Medulla oblongata (tissue), 1 donor: ENCODE measurements around the gene TSPAN5.

ENCODE experiments used
- DNase-seq: peaks from one replicate; pipeline ENCODE4 v3.0.0-alpha.2; 2015; ENCODE audit errors: extremely low spot score

Gene TSPAN5

DNA sequence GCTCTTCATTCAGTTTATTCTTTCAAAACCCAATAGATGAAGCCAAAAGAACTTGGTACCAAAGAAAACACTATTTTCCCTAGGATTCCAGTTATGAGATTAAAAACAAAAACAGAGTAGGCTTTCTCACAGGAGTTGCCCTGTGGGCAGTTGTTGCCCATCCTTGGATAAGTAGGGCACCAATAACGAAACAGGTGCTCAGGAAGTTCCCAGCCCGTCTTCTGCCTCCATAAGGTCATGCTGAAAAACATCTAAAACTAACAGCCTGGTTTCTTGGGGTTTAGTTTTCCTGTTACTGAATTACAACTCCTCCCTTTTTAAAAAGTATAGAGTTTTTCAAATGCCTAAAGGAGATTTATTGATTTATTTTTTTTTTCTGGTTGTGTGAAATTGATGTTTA lies 14.7 kb downstream of the TSPAN5 start:
- DNase-seq: no peak

DNA sequence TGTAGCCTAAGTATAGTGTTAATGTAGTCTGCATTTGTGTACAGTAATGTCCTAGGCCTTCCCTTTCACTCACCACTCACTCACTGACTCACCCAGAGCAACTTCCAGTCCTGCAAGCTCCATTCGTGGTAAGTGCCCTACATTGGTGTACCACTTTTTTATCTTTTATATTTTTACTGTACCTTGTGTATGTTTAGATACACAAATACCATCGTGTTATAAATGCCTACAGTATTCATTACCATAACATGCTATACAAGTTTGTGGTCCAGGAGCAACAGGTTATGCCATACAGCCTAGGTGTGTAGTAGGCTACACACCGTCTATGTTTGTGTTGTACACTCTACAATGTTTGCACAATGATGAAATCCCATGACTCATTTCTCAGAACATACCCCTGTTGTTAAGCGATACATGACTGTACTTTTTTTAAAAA lies 15.4 kb downstream of the TSPAN5 start:
- no peak for DNase-seq

DNA sequence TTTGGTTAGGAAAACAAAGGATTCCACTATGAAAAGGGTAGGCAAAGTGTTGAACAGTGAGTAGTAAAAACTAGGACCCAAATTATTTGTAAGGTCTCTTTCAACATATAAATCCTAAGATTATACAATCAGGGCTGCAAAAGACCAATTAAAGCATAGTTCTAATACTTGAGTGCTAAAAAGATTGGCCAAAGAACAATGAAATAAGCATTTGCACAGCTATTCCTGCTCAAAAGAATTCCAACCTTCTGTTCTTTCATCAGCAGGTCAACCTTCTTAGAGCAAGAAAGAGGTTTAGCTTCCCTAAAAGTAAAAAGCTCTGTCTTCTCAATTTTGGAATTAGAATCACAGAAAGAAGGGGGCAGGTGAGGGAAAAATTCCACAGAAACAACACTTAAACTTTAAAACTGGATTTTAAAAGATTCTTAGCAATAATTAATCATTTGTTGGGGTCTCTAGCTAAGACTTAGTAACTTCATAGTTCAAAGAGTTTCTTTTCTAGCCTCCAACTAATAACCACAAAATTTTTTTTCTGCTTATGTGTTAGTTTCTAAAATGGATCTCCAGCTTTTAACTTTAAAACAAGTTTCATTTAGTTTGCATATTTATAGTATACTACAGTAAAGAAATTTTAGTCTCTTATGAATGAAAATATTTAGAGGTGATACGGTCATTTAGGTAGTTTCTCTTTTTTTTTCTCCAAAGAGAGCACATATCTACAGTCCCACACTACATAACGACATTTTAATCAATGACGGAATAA lies 16.3 kb downstream of the TSPAN5 start:
- no peak for DNase-seq

DNA sequence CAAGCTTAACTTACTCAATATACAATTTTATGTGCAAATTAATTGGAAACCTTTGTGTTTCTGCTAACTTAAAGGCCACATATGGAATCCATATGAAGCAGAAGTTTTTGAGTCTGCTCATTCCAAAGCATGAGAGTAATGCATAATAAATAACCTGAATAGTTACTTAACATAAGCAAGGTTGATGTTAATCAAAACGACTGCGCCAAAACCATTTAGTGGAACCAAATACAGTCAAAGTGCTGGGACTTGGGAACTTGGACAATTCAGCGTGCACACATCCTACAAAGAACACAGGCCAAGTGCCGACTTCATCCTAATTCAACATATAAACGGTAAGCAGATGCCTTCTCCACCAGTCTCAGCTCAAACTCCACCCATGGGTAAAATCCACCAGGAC lies 17.0 kb downstream of the TSPAN5 start:
- no peak for DNase-seq

DNA sequence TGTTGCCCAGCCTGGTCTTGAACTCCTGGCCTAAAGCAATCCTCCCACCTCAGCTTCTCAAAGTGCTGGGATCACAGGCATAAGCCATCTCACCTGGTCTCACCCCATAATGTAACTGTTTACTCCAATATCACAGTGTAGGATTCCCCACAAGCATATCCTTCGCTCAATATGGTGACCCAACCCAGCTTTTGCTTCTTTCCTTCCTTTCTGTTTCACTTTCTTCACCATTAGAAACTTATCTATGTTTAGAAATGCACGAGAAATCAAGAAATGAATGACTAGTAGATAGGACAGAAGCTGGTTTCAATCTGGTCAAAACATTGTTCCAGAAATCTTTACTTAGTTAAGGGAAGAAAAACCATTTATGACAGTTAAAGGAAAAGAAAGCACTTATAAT lies 18.9 kb downstream of the TSPAN5 start:
- no peak for DNase-seq

DNA sequence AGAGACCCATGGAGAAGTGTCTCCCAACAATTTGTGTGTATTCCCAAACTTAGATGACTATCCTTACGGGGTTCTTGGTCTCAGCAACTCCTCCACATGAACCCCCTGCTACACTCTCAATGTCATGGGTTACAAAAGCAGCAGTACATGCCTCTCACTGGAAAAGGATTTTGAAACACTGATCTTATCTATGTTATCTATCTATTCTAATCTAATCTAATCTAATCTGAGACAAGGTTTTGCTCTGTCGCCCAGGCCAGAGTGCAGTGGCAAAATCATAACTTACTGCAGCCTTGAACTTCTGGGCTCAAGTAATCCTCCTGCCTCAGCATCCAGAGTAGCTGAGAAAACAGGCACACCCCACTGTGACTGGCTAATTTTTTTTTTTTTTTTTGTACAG lies 19.3 kb downstream of the TSPAN5 start:
- no peak for DNase-seq

DNA sequence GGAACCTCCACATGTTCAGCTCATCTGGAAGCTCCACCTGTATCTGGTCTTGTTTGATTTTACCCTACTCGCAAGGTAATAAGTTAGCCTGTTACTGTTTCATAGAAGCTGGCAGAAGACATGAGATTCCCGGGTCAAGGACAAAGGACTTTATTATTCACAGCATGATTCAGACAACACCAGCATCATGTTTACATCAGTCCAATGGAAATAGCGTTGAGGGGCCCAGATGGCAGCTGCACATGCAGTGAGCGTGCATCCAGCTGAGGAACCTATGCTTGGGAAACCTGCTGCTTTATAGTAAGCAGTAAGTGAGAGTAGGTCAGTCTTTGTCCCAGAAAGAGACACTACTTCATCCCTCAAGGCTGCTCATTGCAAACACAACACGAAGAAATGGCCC lies 19.8 kb downstream of the TSPAN5 start:
- DNase-seq: peak; percentile 58

DNA sequence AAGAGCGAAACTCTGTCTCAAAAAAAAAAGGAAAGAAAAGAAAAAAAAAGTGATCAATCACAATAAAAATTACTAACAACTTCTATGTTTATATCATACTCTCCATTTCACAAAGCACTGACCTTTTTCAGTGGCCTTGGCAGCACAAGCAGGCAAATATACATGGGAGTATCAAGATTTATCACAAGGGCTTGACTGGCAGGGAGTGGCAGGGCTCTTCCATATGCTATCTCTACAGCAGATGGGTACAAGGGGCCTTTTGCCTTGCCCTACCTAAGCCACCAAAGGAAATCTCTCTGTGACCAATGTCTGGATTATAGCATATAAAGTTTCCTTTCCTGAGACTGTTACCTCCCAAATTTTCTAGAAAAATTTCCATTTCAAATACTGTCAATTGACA lies 24.4 kb downstream of the TSPAN5 start:
- no peak for DNase-seq

DNA sequence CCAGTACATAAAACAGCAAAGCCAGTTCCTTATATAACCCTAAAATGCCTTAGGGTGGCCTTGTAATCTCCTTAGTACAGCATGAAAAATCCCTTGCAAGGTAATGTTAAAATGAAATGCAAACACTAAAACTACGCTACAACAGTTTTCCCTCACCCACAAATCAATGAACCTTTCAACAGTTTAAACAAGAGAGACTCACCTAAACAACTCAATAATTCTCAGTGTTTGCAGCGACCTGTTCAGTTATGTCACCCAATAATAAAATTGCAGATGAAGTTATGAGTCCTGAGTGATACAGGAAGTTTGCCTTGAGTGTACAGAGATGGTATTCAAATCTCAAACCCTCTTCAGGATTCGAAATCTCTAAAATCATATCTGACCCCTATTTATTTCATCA lies 25.3 kb downstream of the TSPAN5 start:
- DNase-seq: no peak

DNA sequence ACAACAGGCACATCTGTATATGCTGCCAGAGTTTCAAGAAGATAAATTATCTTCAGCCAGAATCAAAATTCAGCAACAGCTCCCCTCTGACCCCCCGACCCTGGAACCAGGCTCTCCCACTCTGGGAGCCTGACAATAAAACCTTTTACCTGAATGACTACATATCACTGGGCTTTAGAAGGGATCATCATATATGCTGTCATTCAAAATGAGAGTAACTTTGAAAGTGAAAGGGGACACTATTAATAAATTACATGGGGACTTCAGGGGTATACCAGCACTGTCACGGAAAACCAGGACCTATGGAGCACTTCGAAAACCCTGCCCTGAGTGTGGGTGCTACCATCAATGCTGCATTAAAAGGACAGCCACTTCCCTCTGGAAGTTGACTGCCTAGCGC lies 26.2 kb downstream of the TSPAN5 start:
- DNase-seq: no peak

DNA sequence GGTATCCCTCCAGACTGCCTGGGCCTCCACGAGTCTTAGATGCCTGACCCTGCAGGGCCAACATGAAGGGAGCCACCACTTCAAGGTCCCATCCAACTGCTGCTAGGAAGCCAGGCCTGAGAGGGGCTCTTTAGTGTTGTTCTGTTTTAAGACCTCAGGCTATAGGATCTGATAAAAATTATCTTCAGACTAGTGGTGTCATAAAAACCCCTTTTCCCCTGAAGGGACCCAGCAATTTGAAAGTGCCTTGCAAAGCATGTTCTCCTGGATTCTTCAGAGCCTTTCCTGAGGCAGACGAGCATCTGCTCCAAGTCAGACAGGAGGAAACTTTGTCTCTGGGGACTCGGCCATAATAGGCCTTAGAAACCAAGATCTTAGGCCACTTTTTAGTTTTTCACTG lies 26.9 kb downstream of the TSPAN5 start:
- no peak for DNase-seq

DNA sequence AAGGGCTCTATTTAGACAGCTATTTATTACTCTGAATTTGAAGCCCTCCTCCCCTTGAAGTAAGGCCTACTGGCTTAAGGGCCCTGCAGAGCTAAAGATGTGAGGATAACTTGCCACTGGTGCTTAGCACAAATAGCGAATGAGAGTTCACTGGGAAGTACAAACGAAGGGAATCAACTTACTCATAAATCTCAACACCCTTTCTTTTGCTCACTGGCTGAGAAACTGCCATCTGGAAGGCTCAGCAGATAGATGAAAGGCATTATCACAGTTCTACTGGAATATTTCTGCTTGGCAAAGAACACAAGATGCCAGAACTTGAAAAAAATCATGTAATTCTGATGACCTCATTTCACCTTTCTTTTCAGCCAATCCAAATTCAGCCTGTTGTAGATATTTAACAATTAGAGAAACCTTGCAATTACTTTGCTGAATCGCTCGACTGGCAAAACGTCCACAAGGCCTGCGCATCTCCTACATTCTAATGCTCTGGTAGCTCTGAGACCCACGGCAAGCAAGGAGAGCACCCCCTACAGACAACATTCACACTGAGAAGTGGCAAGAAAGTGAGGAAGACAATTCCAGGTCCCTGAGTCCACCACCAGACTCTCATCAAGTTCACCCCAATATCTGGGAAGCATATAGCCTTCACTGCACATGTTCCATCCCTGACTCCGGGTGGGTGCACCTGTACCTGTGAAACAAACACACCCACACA lies 27.5 kb downstream of the TSPAN5 start:
- no peak for DNase-seq

DNA sequence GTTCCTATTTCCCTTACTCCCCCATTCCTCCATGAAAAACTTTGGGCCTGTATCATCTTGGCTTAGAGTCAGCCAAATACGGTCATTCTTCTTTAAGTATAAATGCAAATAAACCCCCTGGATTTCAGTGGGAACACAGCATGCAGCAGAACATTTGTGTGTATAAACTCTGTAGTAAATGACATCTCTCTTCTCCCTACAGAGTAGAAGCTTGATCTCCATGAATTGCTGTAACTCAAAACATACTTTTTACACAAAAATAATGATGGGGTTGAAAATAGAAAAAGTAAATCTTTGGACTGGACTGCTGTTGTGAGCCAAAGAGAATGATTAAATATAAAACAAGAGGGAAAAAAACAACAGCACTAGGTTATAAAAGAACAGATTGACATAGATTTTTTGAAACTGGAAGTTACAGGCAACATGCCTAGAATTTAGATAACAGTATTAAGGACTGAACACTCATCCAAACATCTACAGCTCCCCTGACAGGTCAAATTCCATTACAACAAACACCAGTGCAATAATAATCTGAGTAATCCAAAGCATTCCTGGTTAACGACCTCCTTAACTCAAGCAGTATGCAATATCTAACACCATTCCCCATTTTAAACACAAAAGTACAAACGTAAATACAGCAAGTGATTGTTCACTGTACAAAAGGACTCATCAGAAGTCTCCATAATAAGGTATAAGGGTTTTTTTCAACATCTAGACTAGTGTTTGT lies 30.7 kb downstream of the TSPAN5 start:
- DNase-seq: no peak

DNA sequence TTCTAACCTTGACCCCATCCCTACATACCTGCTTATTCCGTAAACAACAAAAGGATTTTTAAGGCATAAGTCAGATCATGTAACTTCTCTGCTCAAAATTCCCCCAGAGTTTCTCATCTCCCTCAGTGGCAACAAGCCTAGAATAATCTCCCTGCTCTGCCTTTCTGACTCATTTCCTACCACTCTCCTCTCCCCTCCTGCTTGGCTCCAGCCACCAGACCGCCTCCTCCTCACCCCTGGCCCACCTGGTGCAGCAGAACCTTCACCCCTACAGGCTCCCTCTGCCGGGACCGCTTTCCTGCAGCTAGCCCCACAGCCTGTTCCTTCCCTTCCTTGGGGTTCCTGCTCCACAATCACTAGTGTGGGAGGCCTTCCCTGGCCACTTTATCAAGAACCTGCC lies 32.1 kb downstream of the TSPAN5 start:
- no peak for DNase-seq

DNA sequence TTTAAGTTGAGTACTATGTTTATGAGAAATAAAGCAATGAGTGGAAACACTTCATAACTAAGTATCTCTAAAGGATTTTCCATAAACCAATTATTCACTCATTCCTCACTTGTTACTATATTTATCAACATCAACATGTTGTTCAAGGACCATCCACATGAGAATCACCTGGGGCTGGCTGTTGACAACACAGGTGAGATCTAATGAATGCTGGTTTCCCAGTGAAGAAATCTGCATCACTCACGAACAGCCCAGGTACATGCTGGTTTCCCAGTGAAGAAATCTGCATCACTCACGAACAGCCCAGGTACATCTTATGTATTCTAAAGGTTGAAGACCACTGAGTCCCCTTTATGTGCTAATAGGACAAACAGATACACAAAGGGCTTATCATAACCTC lies 32.5 kb downstream of the TSPAN5 start:
- DNase-seq: no peak

DNA sequence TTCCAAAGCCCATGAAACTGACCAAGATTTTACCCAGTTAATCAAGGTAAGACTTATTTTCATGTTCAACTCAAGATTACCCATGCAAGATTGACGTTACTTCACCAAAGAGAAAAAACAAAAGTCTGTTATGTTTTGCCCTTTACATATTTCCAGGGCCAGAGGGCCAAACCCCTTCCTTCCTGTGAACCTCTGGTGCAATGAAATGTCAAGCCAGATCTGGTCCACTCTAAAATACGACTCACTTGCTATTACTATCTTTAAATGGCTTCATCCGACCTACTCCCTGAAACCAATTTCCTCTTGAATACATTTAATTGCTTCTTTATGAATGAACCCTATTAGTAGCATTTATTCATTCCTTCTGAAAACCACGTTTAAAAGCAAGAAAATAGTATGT lies 33.0 kb downstream of the TSPAN5 start:
- no peak for DNase-seq

DNA sequence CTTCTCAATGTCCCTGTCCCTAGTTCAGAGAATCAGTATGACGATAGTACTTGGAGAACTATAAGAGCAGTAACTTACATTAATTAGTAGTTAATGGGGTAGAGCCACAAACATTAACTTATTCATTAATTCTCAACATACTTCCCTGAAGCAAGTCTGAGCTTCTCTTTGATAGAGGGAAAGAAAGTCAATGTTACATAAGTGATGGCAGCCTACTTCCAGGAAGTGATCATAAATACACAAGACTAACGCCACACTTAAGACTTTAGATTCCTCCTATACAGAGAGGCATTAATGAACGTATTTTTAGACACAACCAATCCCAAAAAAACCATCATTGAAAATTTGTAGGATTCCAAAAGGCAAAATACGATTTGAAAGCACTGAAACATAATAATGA lies 33.8 kb downstream of the TSPAN5 start:
- no peak for DNase-seq

DNA sequence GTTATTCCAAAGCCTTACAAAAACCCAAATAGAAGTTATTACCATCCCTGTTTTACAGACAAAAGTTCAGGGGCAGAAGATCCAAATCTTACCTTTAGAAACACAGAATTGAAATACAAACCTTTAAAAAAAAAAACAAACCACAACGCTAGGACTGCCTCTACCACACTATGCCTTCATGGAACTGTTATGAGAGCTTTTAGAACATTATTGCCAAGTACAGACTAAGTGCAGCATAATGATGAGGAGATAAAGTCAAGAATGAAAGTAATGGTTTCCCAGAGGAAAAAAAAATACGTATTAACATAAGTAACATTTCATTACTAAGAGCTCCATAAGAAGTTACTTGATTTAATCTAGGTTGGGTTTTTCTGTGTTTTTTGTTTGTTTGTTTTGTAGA lies 34.3 kb downstream of the TSPAN5 start:
- DNase-seq: no peak

DNA sequence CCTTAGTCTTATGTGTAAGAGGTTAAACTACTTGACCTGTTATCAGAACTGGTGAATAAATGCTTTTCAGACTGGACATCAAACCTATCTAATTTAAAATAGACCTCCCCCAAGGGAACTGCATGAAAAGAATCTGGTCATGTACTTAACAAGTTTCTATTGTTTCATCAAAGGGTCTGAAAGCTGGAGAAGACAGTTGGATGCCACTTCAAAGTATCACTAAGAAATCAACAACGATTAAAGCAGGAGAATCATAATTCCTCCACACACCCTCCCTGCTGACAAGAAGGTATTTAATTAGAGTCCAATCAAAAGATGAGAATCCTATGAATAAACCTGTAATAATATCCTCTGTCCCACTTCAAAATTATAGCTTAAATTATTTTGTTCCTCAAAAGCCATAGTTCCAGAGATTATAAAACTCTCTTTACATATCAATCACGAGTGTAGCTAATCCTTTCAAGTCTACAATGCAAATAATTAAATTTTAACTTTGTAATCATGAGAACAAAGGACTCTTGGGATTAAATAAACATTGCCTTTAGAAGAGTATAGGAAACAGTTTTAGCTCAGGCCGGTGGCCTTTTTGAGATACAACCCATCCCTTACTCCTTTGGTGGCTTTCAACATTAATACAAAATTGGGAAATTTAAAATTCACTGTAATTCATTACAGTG lies 35.1 kb downstream of the TSPAN5 start:
- no peak for DNase-seq

DNA sequence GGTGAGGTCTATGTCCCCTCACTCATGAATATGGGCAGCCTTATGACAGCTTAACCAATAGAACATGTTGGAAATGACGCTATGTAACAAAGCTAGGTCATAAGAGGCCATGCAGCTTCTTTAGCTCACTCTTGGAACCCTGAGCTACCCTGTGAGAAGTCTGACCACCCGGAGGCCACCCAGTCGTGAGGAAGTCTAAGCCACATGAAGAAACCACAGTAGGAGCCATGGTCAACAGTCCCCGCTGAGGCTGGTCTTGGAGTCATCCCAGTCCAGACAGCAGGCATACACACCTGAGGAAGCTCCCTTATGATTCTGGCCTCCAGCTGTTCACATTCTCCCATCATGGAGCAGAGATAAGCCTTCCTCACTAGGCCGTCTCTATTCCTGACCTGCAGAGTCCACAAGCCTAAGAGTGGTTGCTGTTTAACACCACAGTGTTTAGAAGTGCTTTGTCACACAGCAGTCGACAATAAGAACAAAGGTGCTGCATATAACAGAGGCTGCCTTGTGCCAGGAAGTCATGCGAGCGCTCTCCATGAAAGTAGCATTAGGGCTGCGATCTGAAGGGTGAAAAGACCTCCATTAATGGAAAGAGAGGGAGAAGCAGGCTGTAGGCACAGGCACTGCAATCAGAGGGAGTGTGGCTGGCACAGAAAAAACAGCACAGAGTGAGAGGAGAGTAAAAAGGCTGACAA lies 38.2 kb downstream of the TSPAN5 start:
- no peak for DNase-seq

DNA sequence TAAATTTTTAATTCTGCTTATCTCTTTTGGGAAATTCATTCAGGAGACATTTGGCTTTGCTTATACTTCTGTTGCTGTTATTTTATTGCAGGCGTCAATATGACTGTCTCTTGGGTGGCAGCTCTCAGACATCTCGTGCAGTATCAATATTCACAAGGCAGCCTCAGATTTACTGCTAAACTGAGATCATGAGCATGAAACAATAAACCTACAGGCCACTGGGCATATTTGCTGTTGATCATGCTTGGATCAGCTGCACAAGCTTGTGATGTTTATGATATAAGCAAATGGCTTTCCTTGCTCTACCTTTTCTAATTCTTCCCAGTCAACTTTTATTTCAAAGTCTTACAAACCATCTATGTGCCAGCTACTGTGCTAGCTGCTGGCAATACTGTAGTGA lies 39.2 kb downstream of the TSPAN5 start:
- DNase-seq: no peak

DNA sequence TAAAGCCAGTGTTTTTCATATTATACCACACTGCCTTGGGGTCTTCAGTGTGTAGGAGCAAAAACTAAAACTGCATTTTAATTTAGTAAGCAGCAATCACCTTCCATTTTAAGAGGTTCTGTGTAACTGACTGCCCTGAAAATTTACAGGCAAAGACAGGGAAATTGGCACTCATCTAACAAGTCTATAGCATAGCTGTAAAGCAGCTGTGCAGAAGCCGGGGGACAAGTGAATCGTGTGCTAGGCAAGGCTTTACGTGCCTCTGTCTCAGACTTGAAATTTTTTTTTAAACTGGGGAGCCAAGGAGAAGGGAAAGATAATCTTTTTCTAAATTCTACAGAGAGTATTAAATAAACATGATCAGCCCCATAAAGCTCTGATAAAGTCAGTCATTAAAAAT lies 39.7 kb downstream of the TSPAN5 start:
- DNase-seq: no peak
